ENCODE data around the gene ING5. TPM values are rescaled to one million over a fixed set of nuclear protein-coding genes. Genes with fewer than 3 reads are reported as not detected.

Gene ING5
- total and polyA plus RNA-seq, 4 experiments from 2014 or later, result 19.3 to 99.5 (median 65.3) TPM

- Histone ChIP-seq H3K27ac (ENCODE audit: low read depth, low read length) (no peak overlapping the region), H3K9me3 (ENCODE audit: control insufficient read depth in 1 of 2, low read length in 2 of 2) (no peaks in the 10 kb centered on the region), H3K36me3 (ENCODE audit: insufficient read depth, low read length) (peaks cover 20% of the 10 kb centered on the region), H3K4me1 (ENCODE audit: insufficient read depth, low read length) (no peaks in the 10 kb centered on the region), H3K27me3 (ENCODE audit: insufficient read depth, low read length) (no peaks in the 10 kb centered on the region), H3K4me3 (ENCODE audit: low read length in 2 of 2) (no peak overlapping the region)
- H3K27me3 Mint-ChIP-seq, result no peaks in the 10 kb centered on the region
- intact Hi-C loops (cut with micrococcal nuclease), result loop anchor here (2.0 kb wide), 1 partner anchor 154 kb away; no protein-coding TSS in a partner anchor
- H3K36me3 Mint-ChIP-seq, result peaks cover 27 to 30% of the 10 kb centered on the region in 2 donors
- peak overlapping the region in 1 of 7 donors; percentile 68 for H3K27ac Mint-ChIP-seq
- ChIA-PET CTCF (ENCODE audit: partially characterized antibody) (interaction anchor here (0.8 to 2.7 kb wide), 4 partner anchors 9 to 154 kb away, joined by 3 to 13 read pairs (median 4); no protein-coding TSS in a partner anchor), POLR2A (ENCODE audit: partially characterized antibody) (interaction anchor here (0.7 to 4.4 kb wide), 2 partner anchors 9 to 23 kb away, joined by 4 to 12 read pairs; partner anchors contain the start of genes D2HGDH and ING5)
- peaks cover 0 to 2% (median 0%) of the 10 kb centered on the region in 8 donors for H3K9me3 Mint-ChIP-seq
- H3K4me3 Mint-ChIP-seq, result no peak overlapping the region
- peaks cover 0 to 6% (median 3%) of the 10 kb centered on the region in 4 donors for H3K4me1 Mint-ChIP-seq
- DNase-seq, result no peak
These were observed 23.4 kb downstream of the ING5 start for GRCh38 chr2:241724975-241725870.

- intact Hi-C loops (cut with micrococcal nuclease), result no loop called here
- peaks cover 0 to 2% (median 0%) of the 10 kb centered on the region in 8 donors for H3K9me3 Mint-ChIP-seq
- peaks cover 18 to 24% of the 10 kb centered on the region in 2 donors for H3K36me3 Mint-ChIP-seq
- CTCF ChIA-PET (ENCODE audit: partially characterized antibody), result no interaction called here
- no peak for DNase-seq
- H3K9me3 ChIP-seq (ENCODE audit: control insufficient read depth in 1 of 2, low read length in 2 of 2), result no peaks in the 10 kb centered on the region
- peaks cover 4 to 17% (median 10%) of the 10 kb centered on the region in 4 donors for H3K4me1 Mint-ChIP-seq
- H3K27me3 ChIP-seq (ENCODE audit: insufficient read depth, low read length), result no peaks in the 10 kb centered on the region
- no peak overlapping the region for H3K4me3 Mint-ChIP-seq
- POLR2A ChIA-PET (ENCODE audit: partially characterized antibody), result interaction anchor here (0.7 to 4.4 kb wide), 3 partner anchors 8 to 28 kb away, joined by 3 to 12 read pairs (median 4); partner anchors contain the start of genes D2HGDH and ING5
- H3K27me3 Mint-ChIP-seq, result no peaks in the 10 kb centered on the region
- no peak overlapping the region for H3K4me3 ChIP-seq (ENCODE audit: low read length in 2 of 2)
- H3K4me1 ChIP-seq (ENCODE audit: insufficient read depth, low read length), result no peaks in the 10 kb centered on the region
- no peak overlapping the region for H3K27ac Mint-ChIP-seq
- no peak overlapping the region for H3K27ac ChIP-seq (ENCODE audit: low read depth, low read length)
- H3K36me3 ChIP-seq (ENCODE audit: insufficient read depth, low read length), result peaks cover 10% of the 10 kb centered on the region
These were observed 24.6 kb downstream of the ING5 start for GRCh38 chr2:241726459-241726858.

- H3K4me1 Mint-ChIP-seq, result peaks cover 5 to 28% (median 14%) of the 10 kb centered on the region in 4 donors
- no peaks in the 10 kb centered on the region for H3K9me3 ChIP-seq (ENCODE audit: control insufficient read depth in 1 of 2, low read length in 2 of 2)
These were observed 26.2 kb downstream of the ING5 start for GRCh38 chr2:241728000-241728399.

GRCh38 chr2:241728627-241729026 is 26.8 kb downstream of the ING5 start:
- no peak overlapping the region for H3K27ac ChIP-seq (ENCODE audit: low read depth, low read length)
- CTCF ChIA-PET (ENCODE audit: partially characterized antibody), result no interaction called here
- no peak overlapping the region for H3K4me3 Mint-ChIP-seq
- H3K27me3 ChIP-seq (ENCODE audit: insufficient read depth, low read length), result no peaks in the 10 kb centered on the region
- H3K36me3 Mint-ChIP-seq, result peaks cover 5 to 7% of the 10 kb centered on the region in 2 donors
- POLR2A ChIA-PET (ENCODE audit: partially characterized antibody), result interaction anchor here (4.4 kb wide), 1 partner anchor 26 kb away, joined by 12 read pairs; the partner anchor contains the start of gene ING5
- peaks cover 0 to 2% (median 0%) of the 10 kb centered on the region in 8 donors for H3K9me3 Mint-ChIP-seq
- no peak overlapping the region for H3K4me3 ChIP-seq (ENCODE audit: low read length in 2 of 2)
- no peak overlapping the region for H3K27ac Mint-ChIP-seq
- no peaks in the 10 kb centered on the region for H3K27me3 Mint-ChIP-seq
- H3K4me1 ChIP-seq (ENCODE audit: insufficient read depth, low read length), result peaks cover 1% of the 10 kb centered on the region
- H3K9me3 ChIP-seq (ENCODE audit: control insufficient read depth in 1 of 2, low read length in 2 of 2), result no peaks in the 10 kb centered on the region
- H3K4me1 Mint-ChIP-seq, result peaks cover 6 to 32% (median 14%) of the 10 kb centered on the region in 4 donors
- DNase-seq, result no peak
- no peaks in the 10 kb centered on the region for H3K36me3 ChIP-seq (ENCODE audit: insufficient read depth, low read length)
- intact Hi-C loops (cut with micrococcal nuclease), result no loop called here

More at GRCh38 chr2:241728000-241728399, 26.2 kb downstream of the ING5 start:
- Mint-ChIP-seq H3K9me3 (peaks cover 0 to 2% (median 0%) of the 10 kb centered on the region in 8 donors), H3K36me3 (peaks cover 11 to 12% of the 10 kb centered on the region in 2 donors), H3K27me3 (no peaks in the 10 kb centered on the region), H3K4me3 (no peak overlapping the region), H3K27ac (no peak overlapping the region)
- no peaks in the 10 kb centered on the region for H3K4me1 ChIP-seq (ENCODE audit: insufficient read depth, low read length)
- DNase-seq, result no peak
- H3K27ac ChIP-seq (ENCODE audit: low read depth, low read length), result no peak overlapping the region
- no peak overlapping the region for H3K4me3 ChIP-seq (ENCODE audit: low read length in 2 of 2)
- POLR2A ChIA-PET (ENCODE audit: partially characterized antibody), result interaction anchor here (4.4 kb wide), 1 partner anchor 25 kb away, joined by 12 read pairs; the partner anchor contains the start of gene ING5
- intact Hi-C loops (cut with micrococcal nuclease), result no loop called here
- H3K36me3 ChIP-seq (ENCODE audit: insufficient read depth, low read length), result peaks cover 2% of the 10 kb centered on the region
- no peaks in the 10 kb centered on the region for H3K27me3 ChIP-seq (ENCODE audit: insufficient read depth, low read length)
- CTCF ChIA-PET (ENCODE audit: partially characterized antibody), result no interaction called here

GRCh38 chr2:241729868-241730267 is 28.0 kb downstream of the ING5 start:
- no peak overlapping the region for H3K4me3 ChIP-seq (ENCODE audit: low read length in 2 of 2)
- H3K27ac ChIP-seq (ENCODE audit: low read depth, low read length), result no peak overlapping the region
- H3K36me3 Mint-ChIP-seq, result peaks cover 0 to 4% of the 10 kb centered on the region in 2 donors
- peaks cover 6 to 36% (median 14%) of the 10 kb centered on the region in 4 donors for H3K4me1 Mint-ChIP-seq
- H3K9me3 Mint-ChIP-seq, result peaks cover 0 to 1% (median 0%) of the 10 kb centered on the region in 8 donors
- no peak overlapping the region for H3K27ac Mint-ChIP-seq
- H3K27me3 Mint-ChIP-seq, result no peaks in the 10 kb centered on the region
- no peaks in the 10 kb centered on the region for H3K9me3 ChIP-seq (ENCODE audit: control insufficient read depth in 1 of 2, low read length in 2 of 2)
- no peaks in the 10 kb centered on the region for H3K36me3 ChIP-seq (ENCODE audit: insufficient read depth, low read length)
- ChIA-PET CTCF (ENCODE audit: partially characterized antibody) (interaction anchor here (6.8 kb wide), 1 partner anchor 29 kb away, joined by 36 read pairs; the partner anchor contains the start of gene ING5), POLR2A (ENCODE audit: partially characterized antibody) (interaction anchor here (0.9 kb wide), 1 partner anchor 27 kb away, joined by 3 read pairs; no protein-coding TSS in a partner anchor)
- peaks cover 7% of the 10 kb centered on the region for H3K4me1 ChIP-seq (ENCODE audit: insufficient read depth, low read length)
- peak overlapping the region in 2 of 8 donors; percentile 10 to 20 for H3K4me3 Mint-ChIP-seq
- intact Hi-C loops (cut with micrococcal nuclease), result no loop called here
- DNase-seq, result no peak
- H3K27me3 ChIP-seq (ENCODE audit: insufficient read depth, low read length), result no peaks in the 10 kb centered on the region

- H3K36me3 Mint-ChIP-seq, result peaks cover 0 to under 1% of the 10 kb centered on the region in 2 donors
- CTCF ChIA-PET (ENCODE audit: partially characterized antibody), result interaction anchor here (1.7 to 6.8 kb wide), 2 partner anchors 30 to 43 kb away, joined by 3 to 36 read pairs; partner anchors contain the start of gene ING5
These were observed 28.9 kb downstream of the ING5 start for GRCh38 chr2:241730671-241731293.

More at GRCh38 chr2:241730671-241731293, 28.9 kb downstream of the ING5 start:
- no peak for DNase-seq
- Histone ChIP-seq H3K4me3 (ENCODE audit: low read length in 2 of 2) (no peak overlapping the region), H3K36me3 (ENCODE audit: insufficient read depth, low read length) (no peaks in the 10 kb centered on the region), H3K27me3 (ENCODE audit: insufficient read depth, low read length) (no peaks in the 10 kb centered on the region), H3K27ac (ENCODE audit: low read depth, low read length) (no peak overlapping the region), H3K9me3 (ENCODE audit: control insufficient read depth in 1 of 2, low read length in 2 of 2) (no peaks in the 10 kb centered on the region), H3K4me1 (ENCODE audit: insufficient read depth, low read length) (peaks cover 11% of the 10 kb centered on the region)
- H3K27ac Mint-ChIP-seq, result peak overlapping the region in 3 of 7 donors; percentile 42 to 76 (median 66)
- POLR2A ChIA-PET (ENCODE audit: partially characterized antibody), result no interaction called here
- intact Hi-C loops (cut with micrococcal nuclease), result no loop called here
- H3K9me3 Mint-ChIP-seq, result no peaks in the 10 kb centered on the region
- no peak overlapping the region for H3K4me3 Mint-ChIP-seq
- H3K27me3 Mint-ChIP-seq, result no peaks in the 10 kb centered on the region
- peaks cover 6 to 40% (median 14%) of the 10 kb centered on the region in 4 donors for H3K4me1 Mint-ChIP-seq
